H1 (cell line): ENCODE measurements around the gene ARID2. TPM values are rescaled to one million over a fixed set of nuclear protein-coding genes. Genes with fewer than 3 reads are reported as not detected.

Experiments
- CTCF ChIA-PET: fragments of 300-600 bp; sonication (Branson Sonifier 250); formaldehyde crosslinking; loops from one replicate; lab custom pipeline; 2021; ENCODE audit not compliant: partially characterized antibody; lab: Charles Lee
- POLR2A ChIA-PET: fragments of 300-600 bp; sonication (Branson Sonifier 250); formaldehyde crosslinking; loops from one replicate; lab custom pipeline; 2021; ENCODE audit warnings: inconsistent platforms; ENCODE audit not compliant: partially characterized antibody; lab: Charles Lee
- DNase-seq, 2 experiments: peaks; one replicate each; pipeline versions ENCODE4 v3.0.0 to v3.0.0-alpha.2; 2010 to 2022; ENCODE audit warnings: low spot score in 2 of 2, low read depth in 1 of 2, mixed read lengths in 1 of 2
- FAIRE-seq: peaks from 2 replicates; lab custom pipeline; 2011; peaks lifted over from hg19 to GRCh38; lab: Jason Lieb, UNC
- H2AFZ ChIP-seq: 2 replicates; pipeline ENCODE4 v1.8.1; 2012; ENCODE audit warnings: low read length, inconsistent platforms
- H2AK5ac ChIP-seq: 2 replicates; pipeline ENCODE4 v1.6.1; 2013; ENCODE audit warnings: low read depth, low read length
- H2BK120ac ChIP-seq: replicated peaks from 2 replicates; pipeline ENCODE3; 2013; ENCODE audit warnings: low read depth, low read length, inconsistent platforms
- H2BK12ac ChIP-seq: 2 replicates; pipeline ENCODE4 v1.6.1; 2013; ENCODE audit warnings: low read depth, low read length
- H2BK15ac ChIP-seq: 2 replicates; pipeline ENCODE4 v1.6.1; 2013; ENCODE audit warnings: low read length
- H2BK20ac ChIP-seq: 2 replicates; pipeline ENCODE4 v1.6.1; 2013; ENCODE audit warnings: low read length
- H2BK5ac ChIP-seq: 2 replicates; pipeline ENCODE4 v1.6.1; 2013; ENCODE audit warnings: low read depth, low read length
- H3K14ac ChIP-seq: 2 replicates; pipeline ENCODE4 v1.6.1; 2013; ENCODE audit warnings: inconsistent platforms; ENCODE audit not compliant: insufficient read length
- H3K18ac ChIP-seq: 2 replicates; pipeline ENCODE4 v1.6.1; 2013; ENCODE audit warnings: low read length; ENCODE audit errors: extremely low read depth
- H3K23ac ChIP-seq: 2 replicates; pipeline ENCODE4 v1.6.1; 2013; ENCODE audit warnings: inconsistent platforms; ENCODE audit not compliant: insufficient read length
- H3K23me2 ChIP-seq: 2 replicates; pipeline ENCODE4 v1.6.1; 2013; ENCODE audit warnings: low read depth, low read length
- H3K27ac ChIP-seq: 2 replicates; pipeline ENCODE4 v1.6.1; 2011; ENCODE audit warnings: low read depth, low read length, inconsistent platforms
- H3K27me3 ChIP-seq, 4 experiments: replicated peaks in 1 of 4; 1 replicate in 1 of 4; 2 replicates in 3 of 4; pipeline versions ENCODE4 v1.6.1 to v1.8.1; 2011 to 2013; ENCODE audit warnings: low read length in 3 of 4, mild to moderate bottlenecking in 3 of 4, inconsistent platforms in 2 of 4, mixed read lengths in 2 of 4, moderate library complexity in 1 of 4; ENCODE audit not compliant: control insufficient read depth in 3 of 4, insufficient read depth in 3 of 4; ENCODE audit errors: extremely low read depth in 1 of 4
- H3K36me3 ChIP-seq, 4 experiments: 2 replicates each; pipeline versions ENCODE4 v1.6.1 to v1.8.1; 2011 to 2013; ENCODE audit warnings: mild to moderate bottlenecking in 4 of 4, low read length in 3 of 4, moderate library complexity in 2 of 4, control low read depth in 1 of 4, inconsistent platforms in 1 of 4; ENCODE audit not compliant: insufficient read depth in 4 of 4, control insufficient read depth in 2 of 4
- H3K4ac ChIP-seq: replicated peaks from 2 replicates; pipeline ENCODE3; 2013; ENCODE audit warnings: low read length, low read depth, mixed read lengths, inconsistent platforms; ENCODE audit not compliant: insufficient read length
- H3K4me1 ChIP-seq, 4 experiments: replicated peaks in 1 of 4; 1 replicate in 1 of 4; 2 replicates in 3 of 4; pipeline versions ENCODE4 v1.6.1 to v1.8.1; 2011 to 2013; ENCODE audit warnings: low read length in 3 of 4, inconsistent platforms in 2 of 4, mixed read lengths in 1 of 4; ENCODE audit not compliant: insufficient read depth in 4 of 4, control insufficient read depth in 3 of 4
- H3K4me2 ChIP-seq, 2 experiments: 2 replicates each; pipeline versions ENCODE4 v1.6.1 to v1.8.1; 2011 to 2013; ENCODE audit warnings: low read depth in 2 of 2, low read length in 2 of 2, control low read depth in 1 of 2, inconsistent platforms in 1 of 2, mild to moderate bottlenecking in 1 of 2; ENCODE audit not compliant: insufficient read depth in 1 of 2
- H3K4me3 ChIP-seq, 4 experiments: fragments of 200-600, 300-600 bp in 1 of 4; sonication (generic), shearing (Covaris generic), sonication (Bioruptor Twin) in 1 of 4; 2 replicates each; pipeline versions ENCODE4 v1.5.1 to v1.8.1; 2011 to 2016; ENCODE audit warnings: low read length in 4 of 4, low read depth in 3 of 4, control low read depth in 2 of 4, inconsistent platforms in 2 of 4, mild to moderate bottlenecking in 2 of 4, mixed read lengths in 1 of 4, moderate library complexity in 1 of 4; ENCODE audit not compliant: insufficient read depth in 2 of 4; ENCODE audit errors: extremely low read depth in 1 of 4
- H3K56ac ChIP-seq: replicated peaks from 2 replicates; pipeline ENCODE3; 2013; ENCODE audit warnings: low read depth, mild to moderate bottlenecking, mixed read lengths, low read length, inconsistent platforms; ENCODE audit not compliant: insufficient read length
- H3K79me1 ChIP-seq: 2 replicates; pipeline ENCODE4 v1.6.1; 2013; ENCODE audit warnings: low read depth, low read length, control low read depth
- H3K79me2 ChIP-seq, 2 experiments: 2 replicates each; pipeline versions ENCODE4 v1.6.1 to v1.8.1; 2012 to 2013; ENCODE audit warnings: low read length in 2 of 2, mild to moderate bottlenecking in 2 of 2, inconsistent platforms in 1 of 2; ENCODE audit not compliant: insufficient read depth in 2 of 2, control insufficient read depth in 1 of 2
- H3K9ac ChIP-seq, 4 experiments: replicated peaks in 1 of 4; 1 replicate in 1 of 4; 2 replicates in 3 of 4; pipeline versions ENCODE4 v1.6.1 to v1.8.1; 2011 to 2013; ENCODE audit warnings: low read depth in 3 of 4, low read length in 3 of 4, control low read depth in 2 of 4, mild to moderate bottlenecking in 2 of 4, moderate library complexity in 2 of 4, inconsistent platforms in 1 of 4; ENCODE audit errors: extremely low read depth in 1 of 4
- H3K9me3 ChIP-seq, 2 experiments: 2 replicates each; pipeline versions ENCODE4 v1.6.1 to v1.8.1; 2012 to 2013; ENCODE audit warnings: mild to moderate bottlenecking in 2 of 2, moderate library complexity in 2 of 2, control low read depth in 1 of 2, inconsistent platforms in 1 of 2, low read depth in 1 of 2, low read length in 1 of 2, mixed read lengths in 1 of 2; ENCODE audit not compliant: insufficient read depth in 2 of 2
- H4K20me1 ChIP-seq, 2 experiments: replicated peaks in 1 of 2; 2 replicates each; pipeline versions ENCODE3 to v1.8.1; 2011 to 2013; ENCODE audit warnings: inconsistent platforms in 2 of 2, low read length in 2 of 2, mild to moderate bottlenecking in 1 of 2; ENCODE audit not compliant: insufficient read depth in 2 of 2, control insufficient read depth in 1 of 2
- H4K5ac ChIP-seq: 2 replicates; pipeline ENCODE4 v1.6.1; 2013; ENCODE audit warnings: low read length, low read depth, mixed read lengths, inconsistent platforms; ENCODE audit not compliant: insufficient read length
- H4K8ac ChIP-seq: 2 replicates; pipeline ENCODE4 v1.8.0; 2013; ENCODE audit warnings: mild to moderate bottlenecking, moderate library complexity, low read length, inconsistent platforms; ENCODE audit not compliant: insufficient read depth; ENCODE audit errors: extremely low read depth
- H4K91ac ChIP-seq: replicated peaks from 2 replicates; pipeline ENCODE3; 2013; ENCODE audit warnings: low read length, mixed read lengths, inconsistent platforms; ENCODE audit not compliant: insufficient read length
- ASH2L ChIP-seq: fragments of 200-600, 300-600 bp; sonication (generic); IDR thresholded peaks from one replicate; pipeline ENCODE4 v1.7.1; 2017; ENCODE audit warnings: low read length
- GABPA ChIP-seq: IDR thresholded peaks from 2 replicates; pipeline ENCODE4 v1.6.1; 2011; ENCODE audit warnings: mild to moderate bottlenecking, low read length, moderate library complexity, borderline replicate concordance; ENCODE audit not compliant: insufficient read depth
- HDAC6 ChIP-seq: IDR thresholded peaks from one replicate; pipeline ENCODE4 v1.7.1; 2012; ENCODE audit warnings: low read depth, mild to moderate bottlenecking, inconsistent platforms, low read length, moderate library complexity
- NANOG ChIP-seq: IDR thresholded peaks from 2 replicates; pipeline ENCODE4 v1.6.1; 2011; ENCODE audit warnings: low read length, low read depth, mild to moderate bottlenecking, inconsistent platforms; ENCODE audit not compliant: insufficient read depth, poor library complexity, severe bottlenecking
- NRF1 ChIP-seq: IDR thresholded peaks from 2 replicates; pipeline ENCODE4 v1.6.1; 2011; ENCODE audit warnings: mild to moderate bottlenecking, low read depth, low read length, improper control_type of control experiment
- RAD21 ChIP-seq, 2 experiments: IDR thresholded peaks in 1 of 2; conservative IDR thresholded peaks in 1 of 2; 2 replicates each; pipeline ENCODE4 v1.6.1; 2011; ENCODE audit warnings: low read depth in 2 of 2, low read length in 2 of 2, improper control_type of control experiment in 1 of 2, inconsistent platforms in 1 of 2, mild to moderate bottlenecking in 1 of 2, moderate library complexity in 1 of 2
- RXRA ChIP-seq: IDR thresholded peaks from 2 replicates; pipeline ENCODE4 v1.6.1; 2011; ENCODE audit warnings: low read depth, mild to moderate bottlenecking, low read length, moderate library complexity; ENCODE audit not compliant: insufficient read depth
- SIRT6 ChIP-seq: IDR thresholded peaks from one replicate; pipeline ENCODE4 v1.7.1; 2012; ENCODE audit warnings: low read length, inconsistent platforms
- TCF12 ChIP-seq: IDR thresholded peaks from 2 replicates; pipeline ENCODE4 v1.6.1; 2011; ENCODE audit warnings: low read depth, mild to moderate bottlenecking, low read length
- polyA plus RNA-seq, 7 experiments: library from polyadenylated mRNA; depleted of rRNA in 3 of 7; stranded (reverse) in 5 of 7; unstranded in 2 of 7; fragments of >200 nt in 5 of 7; fragments of 200-250 nt in 2 of 7; gene quantifications; 1 replicate in 5 of 7; 2 replicates in 1 of 7; 4 replicates in 1 of 7; pipeline versions ENCODE4 v1.2.1 to v1.2.3, GENCODE V29; 2011 to 2013; ENCODE audit warnings: missing spikeins in 2 of 7, mixed read lengths in 2 of 7
- total RNA-seq: library from RNA; stranded (reverse); fragmentation: NEBNext Ultra II Directional; extraction: Animal tissue kit (Norgen Biotek cat#: 25700); gene quantifications from 2 replicates; pipeline ENCODE4 v1.2.1, GENCODE V29; 2021
- TF ChIP-seq, protein P1 (sequence below): IDR thresholded peaks from 2 replicates; pipeline ENCODE4 v1.6.1; 2012; ENCODE audit warnings: inconsistent platforms
- TF ChIP-seq, protein P2 (sequence below): IDR thresholded peaks from 2 replicates; pipeline ENCODE4 v1.6.1; 2012; ENCODE audit warnings: low read length, inconsistent platforms

ARID2 gene
- total and polyA plus RNA-seq, 2 of the 8 experiments (the other 6 are each of a cell fraction or from before 2014, with no cell fraction given) = 32.0 to 45.2 TPM

DNA sequence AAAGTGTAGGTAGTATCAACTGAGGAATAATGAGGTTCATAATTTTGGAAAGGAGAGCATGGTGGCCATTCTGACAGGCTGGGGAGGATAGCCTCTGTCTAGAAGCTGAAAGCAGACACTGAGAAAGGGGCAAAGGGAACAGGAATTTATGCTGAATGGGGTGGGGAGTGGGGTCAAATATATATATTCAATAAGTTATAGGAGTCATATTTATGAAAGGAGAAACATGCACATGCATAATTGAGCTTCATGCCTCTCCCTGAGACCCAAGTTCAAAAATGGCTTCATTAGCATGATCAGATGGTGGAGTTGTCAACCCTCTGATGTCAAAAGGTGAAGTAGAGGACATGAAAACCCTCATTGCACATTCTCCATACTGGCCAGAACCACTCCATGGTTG, 33.9 kb upstream of the ARID2 start:
- Histone ChIP-seq H3K4me2 (no peak overlapping the region), H3K4me1 (no peaks in the 10 kb centered on the region), H2BK5ac (no peak overlapping the region), H3K4me3 (no peak overlapping the region), H3K9me3 (no peaks in the 10 kb centered on the region), H4K8ac (no peak overlapping the region), H4K5ac (no peak overlapping the region), H2BK15ac (no peak overlapping the region), H3K14ac (no peak overlapping the region), H3K27ac (no peak overlapping the region), H2BK12ac (no peak overlapping the region), H3K27me3 (no peaks in the 10 kb centered on the region), H4K91ac (no peak overlapping the region), H2AFZ (no peak overlapping the region), H3K9ac (no peak overlapping the region), H2BK120ac (no peak overlapping the region), H2BK20ac (no peak overlapping the region), H3K79me2 (no peaks in the 10 kb centered on the region), H3K23ac (no peak overlapping the region), H4K20me1 (no peaks in the 10 kb centered on the region), H3K36me3 (no peaks in the 10 kb centered on the region), H3K18ac (no peak overlapping the region), H3K23me2 (no peaks in the 10 kb centered on the region), H3K79me1 (no peaks in the 10 kb centered on the region), H3K56ac (no peak overlapping the region), H2AK5ac (no peak overlapping the region), H3K4ac (no peak overlapping the region)
- TF ChIP-seq TCF12 (no peak), RXRA (no peak), HDAC6 (no peak), RAD21 (IDR thresholded peaks at IDR 0.05 in 1 of 2, conservative IDR thresholded peaks at IDR 0.05 in 1 of 2; ENCODE audit: low read depth in 2 of 2, low read length in 2 of 2) (no peak), SIRT6 (no peak), ASH2L (no peak), NANOG (no peak), GABPA (no peak), NRF1 (no peak)
- TF ChIP-seq, protein P1, sequence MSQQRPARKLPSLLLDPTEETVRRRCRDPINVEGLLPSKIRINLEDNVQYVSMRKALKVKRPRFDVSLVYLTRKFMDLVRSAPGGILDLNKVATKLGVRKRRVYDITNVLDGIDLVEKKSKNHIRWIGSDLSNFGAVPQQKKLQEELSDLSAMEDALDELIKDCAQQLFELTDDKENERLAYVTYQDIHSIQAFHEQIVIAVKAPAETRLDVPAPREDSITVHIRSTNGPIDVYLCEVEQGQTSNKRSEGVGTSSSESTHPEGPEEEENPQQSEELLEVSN = no peak
- TF ChIP-seq, protein P2, sequence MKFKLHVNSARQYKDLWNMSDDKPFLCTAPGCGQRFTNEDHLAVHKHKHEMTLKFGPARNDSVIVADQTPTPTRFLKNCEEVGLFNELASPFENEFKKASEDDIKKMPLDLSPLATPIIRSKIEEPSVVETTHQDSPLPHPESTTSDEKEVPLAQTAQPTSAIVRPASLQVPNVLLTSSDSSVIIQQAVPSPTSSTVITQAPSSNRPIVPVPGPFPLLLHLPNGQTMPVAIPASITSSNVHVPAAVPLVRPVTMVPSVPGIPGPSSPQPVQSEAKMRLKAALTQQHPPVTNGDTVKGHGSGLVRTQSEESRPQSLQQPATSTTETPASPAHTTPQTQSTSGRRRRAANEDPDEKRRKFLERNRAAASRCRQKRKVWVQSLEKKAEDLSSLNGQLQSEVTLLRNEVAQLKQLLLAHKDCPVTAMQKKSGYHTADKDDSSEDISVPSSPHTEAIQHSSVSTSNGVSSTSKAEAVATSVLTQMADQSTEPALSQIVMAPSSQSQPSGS = no peak
- DNase-seq (no peak), FAIRE-seq (no peak)
- POLR2A ChIA-PET = interaction anchor here (1.0 to 1.2 kb wide), 2 partner anchors 11 to 33 kb away, joined by 3 read pairs; no protein-coding TSS in a partner anchor
- CTCF ChIA-PET = no interaction called here
